NB4 (cell line): ENCODE data around the gene EMC6.

Experiments used
- POLR2A ChIP-seq: IDR thresholded peaks from 2 replicates; pipeline ENCODE4 v1.6.1; 2011; ENCODE audit warnings: mild to moderate bottlenecking; ENCODE audit not compliant: insufficient read length; ENCODE audit errors: extremely low read depth
- TF ChIP-seq, protein P1 (sequence below): IDR thresholded peaks from one replicate; pipeline ENCODE4 v1.5.1; 2012; ENCODE audit warnings: low read depth, low read length

DNA sequence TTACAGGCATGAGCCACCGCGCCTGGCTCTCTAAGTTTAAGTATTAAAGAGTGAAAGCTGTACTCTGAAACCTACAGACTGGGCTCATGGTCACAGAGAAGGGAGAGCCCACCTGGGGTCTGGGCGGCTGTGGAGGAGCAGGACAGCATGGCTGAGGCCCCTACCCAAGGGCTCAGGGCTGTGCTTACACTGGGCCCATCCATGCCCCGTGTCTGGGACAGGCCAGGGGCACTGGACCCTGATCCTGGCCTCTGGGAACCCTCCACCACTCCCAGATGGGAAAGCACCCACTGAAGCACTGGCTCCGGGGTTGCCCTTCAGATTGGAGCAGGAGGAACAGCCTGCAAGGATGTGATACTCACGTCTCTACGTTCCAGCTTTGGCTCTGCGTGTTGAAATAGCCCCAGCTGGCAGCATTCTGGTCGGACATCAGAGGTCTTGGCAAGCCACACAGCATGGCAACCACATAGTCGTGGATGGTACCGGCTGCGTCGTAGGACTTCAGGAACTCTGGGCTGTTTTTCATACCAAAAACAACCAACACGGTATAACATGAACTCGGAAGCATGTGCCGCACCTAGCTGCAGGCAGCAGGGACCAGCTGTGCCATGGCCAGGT lies 45.5 kb upstream of the EMC6 start:
- TF ChIP-seq, protein P1, sequence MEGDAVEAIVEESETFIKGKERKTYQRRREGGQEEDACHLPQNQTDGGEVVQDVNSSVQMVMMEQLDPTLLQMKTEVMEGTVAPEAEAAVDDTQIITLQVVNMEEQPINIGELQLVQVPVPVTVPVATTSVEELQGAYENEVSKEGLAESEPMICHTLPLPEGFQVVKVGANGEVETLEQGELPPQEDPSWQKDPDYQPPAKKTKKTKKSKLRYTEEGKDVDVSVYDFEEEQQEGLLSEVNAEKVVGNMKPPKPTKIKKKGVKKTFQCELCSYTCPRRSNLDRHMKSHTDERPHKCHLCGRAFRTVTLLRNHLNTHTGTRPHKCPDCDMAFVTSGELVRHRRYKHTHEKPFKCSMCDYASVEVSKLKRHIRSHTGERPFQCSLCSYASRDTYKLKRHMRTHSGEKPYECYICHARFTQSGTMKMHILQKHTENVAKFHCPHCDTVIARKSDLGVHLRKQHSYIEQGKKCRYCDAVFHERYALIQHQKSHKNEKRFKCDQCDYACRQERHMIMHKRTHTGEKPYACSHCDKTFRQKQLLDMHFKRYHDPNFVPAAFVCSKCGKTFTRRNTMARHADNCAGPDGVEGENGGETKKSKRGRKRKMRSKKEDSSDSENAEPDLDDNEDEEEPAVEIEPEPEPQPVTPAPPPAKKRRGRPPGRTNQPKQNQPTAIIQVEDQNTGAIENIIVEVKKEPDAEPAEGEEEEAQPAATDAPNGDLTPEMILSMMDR, result no peak
- TF ChIP-seq POLR2A, result no peak
